ENCODE measurements around the gene CLPTM1.
"Not testable (repeated sequence)": the region's sequence is repeated elsewhere in the genome, so short reads cannot be mapped to it uniquely, and the experiment has no call there.

The CLPTM1 gene

DNA sequence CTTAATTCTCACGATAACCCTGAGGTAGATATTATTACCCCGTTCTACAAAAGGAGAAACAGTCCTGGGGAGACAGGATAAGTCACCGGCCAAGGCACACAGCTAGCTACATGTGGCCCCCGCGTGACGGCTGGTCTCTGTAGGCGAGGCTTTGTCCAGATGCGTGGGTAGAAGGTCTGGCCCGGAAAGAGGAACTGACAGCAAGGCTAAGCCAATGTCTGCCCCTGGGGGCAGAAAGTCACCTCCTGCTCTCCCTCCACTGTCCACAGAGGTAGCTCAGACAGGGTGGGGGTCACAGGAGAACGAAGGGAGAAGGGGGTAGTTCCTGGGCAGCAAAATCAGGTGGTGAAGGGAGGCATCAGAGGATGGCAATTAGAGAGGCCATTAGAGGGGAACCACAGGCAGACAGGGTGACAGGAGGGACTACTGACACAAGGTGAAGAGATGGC, 11.4 kb upstream of the CLPTM1 start:
- DNase-seq (ENCODE audit: low read depth) = no peak

GRCh38 chr19:44947041-44947581, 8.1 kb upstream of the CLPTM1 start:
- DNase-seq (ENCODE audit: low read depth) = no peak

DNA sequence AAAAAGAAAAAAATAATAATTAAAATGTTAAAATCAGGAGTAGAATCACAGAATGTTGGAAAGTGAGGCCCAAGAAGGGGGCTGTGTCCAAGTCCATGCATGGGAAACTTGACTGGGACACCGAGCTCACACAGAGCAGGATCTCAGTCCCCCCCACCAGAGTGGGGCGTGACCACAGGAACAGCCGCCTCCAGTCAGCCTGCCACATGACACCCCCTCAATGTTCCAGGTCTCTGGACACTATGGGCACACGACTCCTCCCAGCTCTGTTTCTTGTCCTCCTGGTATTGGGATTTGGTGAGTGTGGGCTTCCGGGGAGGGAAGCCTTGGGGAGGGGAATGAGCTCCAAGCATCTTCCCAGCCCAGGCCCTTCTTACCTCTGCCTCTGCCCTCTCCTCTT, 6.9 kb upstream of the CLPTM1 start:
- no peak for DNase-seq (ENCODE audit: low read depth)

GRCh38 chr19:44948763-44949374, 6.3 kb upstream of the CLPTM1 start:
- no peak for DNase-seq (ENCODE audit: low read depth)

- no peak for DNase-seq (ENCODE audit: low read depth)
Measured at GRCh38 chr19:44949550-44949949, 5.6 kb upstream of the CLPTM1 start.

- peak; percentile 62 for DNase-seq (ENCODE audit: low read depth)
Measured at GRCh38 chr19:44951179-44952159, 3.7 kb upstream of the CLPTM1 start.

DNA sequence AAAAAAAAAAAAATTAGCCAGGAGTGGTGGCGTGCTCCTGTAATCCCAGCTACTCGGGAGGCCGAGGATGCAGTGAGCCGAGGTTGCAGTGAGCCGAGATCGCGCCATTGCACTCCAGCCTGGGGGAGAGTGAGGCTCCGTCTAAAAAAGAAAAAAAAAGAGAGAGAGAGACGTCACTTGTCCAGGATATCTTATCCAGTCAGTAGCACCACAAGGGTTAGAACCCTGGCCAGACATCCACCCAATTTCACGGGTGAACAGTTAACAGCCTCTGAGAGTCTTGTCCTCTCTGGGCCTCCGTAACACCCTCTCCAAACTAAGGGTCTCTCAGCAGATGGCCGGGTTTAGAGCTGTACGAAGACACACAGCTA, 917 bp upstream of the CLPTM1 start:
- DNase-seq (ENCODE audit: low read depth) = no peak

DNA sequence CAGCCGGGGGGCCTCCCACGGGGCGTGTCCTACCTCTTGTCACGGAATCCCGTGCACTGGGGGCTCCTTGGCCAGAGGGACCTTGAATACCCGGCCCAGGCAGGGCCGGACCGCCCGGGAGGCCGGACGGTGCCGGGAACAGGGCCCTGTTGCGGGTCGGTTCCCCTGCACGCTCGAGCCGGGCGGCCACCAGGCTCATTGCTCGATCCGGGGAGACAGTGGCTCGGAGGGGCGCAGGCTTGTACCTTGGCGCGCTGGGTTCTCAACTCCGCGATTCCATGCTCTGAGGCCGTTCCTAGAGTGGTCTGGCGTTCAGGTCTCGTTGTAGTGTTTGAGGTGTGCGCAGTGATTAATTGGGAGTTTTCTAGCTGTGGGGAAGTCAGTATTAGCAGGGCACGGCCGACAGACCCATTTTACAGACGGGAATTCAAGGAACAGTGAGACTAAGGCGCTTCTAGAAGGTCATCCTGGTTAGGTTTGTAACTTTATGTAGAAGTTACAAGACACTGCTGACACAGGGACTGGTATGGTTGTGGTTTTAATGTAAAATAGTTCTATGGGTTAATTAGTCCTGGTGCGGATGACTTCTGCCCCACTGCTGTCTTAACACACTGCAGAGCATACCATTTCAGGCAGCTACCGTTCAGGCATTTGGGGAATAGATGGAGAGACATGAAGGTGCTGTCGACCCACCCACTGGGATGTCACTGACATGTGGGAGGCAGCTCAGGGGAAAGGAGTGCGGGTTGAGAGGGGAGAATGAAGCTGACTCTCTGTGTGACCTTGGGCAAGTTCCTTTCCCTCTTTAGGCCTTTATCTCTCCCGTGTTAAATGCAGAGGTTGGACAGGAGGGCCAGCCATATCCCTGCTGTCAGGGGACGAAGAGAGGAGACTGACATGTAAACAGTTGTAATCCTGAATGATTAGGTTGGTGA, 592 bp downstream of the CLPTM1 start:
- no peak for DNase-seq (ENCODE audit: low read depth)

DNA sequence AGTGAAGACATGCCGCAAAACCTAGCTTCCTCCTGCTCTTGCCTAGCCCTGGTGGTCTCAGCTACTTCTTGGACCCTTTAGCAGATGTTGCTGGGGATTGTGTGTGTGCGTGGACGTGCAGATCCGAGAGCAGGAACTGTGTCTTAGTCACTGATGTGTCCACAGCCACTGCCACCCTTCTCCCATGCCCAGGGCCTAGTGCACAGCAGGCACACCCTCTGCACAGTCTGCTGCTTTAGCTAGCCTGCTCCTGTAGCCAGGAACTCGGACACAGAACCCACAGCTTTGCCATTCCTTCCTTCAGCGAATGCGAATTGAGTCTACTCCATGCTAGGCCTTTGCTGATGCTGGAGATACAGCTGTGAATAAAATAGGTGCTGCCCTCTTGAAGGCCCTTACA, 2.3 kb downstream of the CLPTM1 start:
- no peak for DNase-seq (ENCODE audit: low read depth)

DNA sequence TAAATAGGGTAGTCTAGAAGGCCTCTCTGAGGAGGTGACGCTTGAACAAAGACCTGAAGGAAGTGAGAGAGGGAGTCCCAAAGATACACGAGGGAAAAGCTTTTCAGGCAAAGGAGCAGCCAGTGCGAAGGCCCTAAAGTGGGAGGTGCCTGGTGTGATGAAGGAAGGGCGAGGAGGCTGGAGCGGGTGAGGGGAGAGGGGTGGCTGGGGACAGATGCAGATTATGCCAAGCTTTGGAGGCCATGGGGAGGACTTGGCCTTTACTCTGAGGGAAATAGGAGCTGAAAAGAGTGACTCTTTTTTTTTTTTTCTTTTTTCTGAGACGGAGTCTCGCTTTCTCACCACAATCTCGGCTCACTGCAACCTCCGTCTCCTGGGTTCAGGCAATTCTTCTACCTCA, 2.9 kb downstream of the CLPTM1 start:
- no peak for DNase-seq (ENCODE audit: low read depth)

DNA sequence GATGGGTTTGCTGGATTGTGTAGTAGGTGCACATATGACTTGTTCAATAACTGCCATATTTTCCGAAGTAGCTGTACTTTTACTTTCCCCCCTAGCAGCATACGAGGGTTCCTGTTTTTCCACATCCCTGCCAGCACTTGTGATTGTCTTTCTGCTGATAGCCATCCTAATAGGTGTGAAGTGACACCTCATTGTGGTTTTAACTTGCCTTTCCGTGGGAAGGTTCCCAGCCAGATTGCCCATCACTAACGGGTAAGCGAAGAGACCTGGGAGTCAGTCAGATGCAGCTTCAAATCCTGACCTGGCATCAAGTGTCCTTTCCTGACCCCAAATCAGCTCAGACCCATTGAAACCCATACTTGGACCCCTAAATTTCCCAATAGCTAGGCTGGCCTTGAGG, 4.5 kb downstream of the CLPTM1 start:
- no peak for DNase-seq (ENCODE audit: low read depth)

- no peak for DNase-seq (ENCODE audit: low read depth)
Measured at GRCh38 chr19:44960906-44961728, 5.9 kb downstream of the CLPTM1 start.

DNA sequence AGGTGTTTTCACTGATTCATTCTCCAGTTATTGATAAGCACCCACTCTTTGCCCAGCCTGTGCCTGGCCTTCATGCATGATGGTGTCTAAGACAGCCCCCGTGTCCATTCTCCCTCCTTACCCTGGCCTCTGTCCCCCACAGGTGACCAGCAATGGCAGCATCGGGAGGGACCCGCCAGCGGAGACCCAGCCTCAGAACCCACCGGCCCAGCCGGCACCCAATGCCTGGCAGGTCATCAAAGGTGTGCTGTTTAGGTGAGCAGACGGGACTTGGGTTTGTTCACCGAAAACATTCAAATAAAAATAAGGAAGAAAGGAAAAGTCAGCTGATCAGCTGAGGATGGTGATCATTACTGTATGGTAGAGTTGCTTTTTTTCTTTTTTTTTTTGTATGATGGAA, 6.6 kb downstream of the CLPTM1 start:
- DNase-seq (ENCODE audit: low read depth) = no peak

DNA sequence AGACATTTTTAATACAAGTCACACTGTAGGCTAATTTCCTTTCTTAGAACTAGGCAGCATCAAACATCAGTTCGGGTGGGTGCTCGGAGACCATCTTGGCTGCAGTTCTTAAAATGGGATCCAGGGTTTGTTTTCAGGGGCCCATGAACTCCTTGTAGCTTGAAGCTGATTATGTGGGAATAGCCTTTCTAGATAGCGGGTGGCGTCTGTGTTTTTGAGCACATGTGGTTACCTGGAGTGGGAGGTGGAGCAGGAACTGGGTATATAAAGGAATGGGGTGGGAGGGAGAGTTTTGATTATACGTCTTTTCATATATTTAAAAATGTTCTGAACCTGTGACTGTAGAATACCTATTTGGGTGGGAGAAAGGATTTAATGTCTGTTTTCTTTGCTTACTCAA, 12.9 kb downstream of the CLPTM1 start:
- no peak for DNase-seq (ENCODE audit: low read depth)

DNA sequence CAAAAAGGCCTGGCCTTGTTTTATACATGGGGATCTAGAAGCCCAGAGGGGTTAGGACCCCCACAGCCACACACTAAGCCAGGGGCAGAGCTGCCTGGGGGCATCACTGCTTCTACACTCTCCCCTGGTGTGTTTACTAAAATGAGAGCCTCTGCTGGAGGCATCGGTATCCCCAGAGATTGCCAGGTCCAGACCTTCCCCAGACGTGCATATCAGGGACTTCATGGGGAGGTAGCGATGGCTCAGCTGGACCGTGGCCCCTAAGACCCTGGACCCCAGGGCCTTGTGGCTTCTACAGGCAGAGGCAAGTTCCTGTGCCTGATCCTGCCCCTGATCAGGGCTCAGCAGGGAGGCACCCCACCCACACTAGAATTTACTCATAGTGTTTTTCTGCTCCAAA, 13.5 kb downstream of the CLPTM1 start:
- DNase-seq (ENCODE audit: low read depth) = no peak

GRCh38 chr19:44969437-44969836, 14.3 kb downstream of the CLPTM1 start:
- no peak for DNase-seq (ENCODE audit: low read depth)

- DNase-seq (ENCODE audit: low read depth) = not testable (repeated sequence)
Measured at GRCh38 chr19:44971451-44971850, 16.3 kb downstream of the CLPTM1 start.

GRCh38 chr19:44972802-44973201, 17.6 kb downstream of the CLPTM1 start:
- DNase-seq (ENCODE audit: low read depth) = no peak

- DNase-seq (ENCODE audit: low read depth) = no peak
Measured at GRCh38 chr19:44973982-44974735, 19.0 kb downstream of the CLPTM1 start.

DNA sequence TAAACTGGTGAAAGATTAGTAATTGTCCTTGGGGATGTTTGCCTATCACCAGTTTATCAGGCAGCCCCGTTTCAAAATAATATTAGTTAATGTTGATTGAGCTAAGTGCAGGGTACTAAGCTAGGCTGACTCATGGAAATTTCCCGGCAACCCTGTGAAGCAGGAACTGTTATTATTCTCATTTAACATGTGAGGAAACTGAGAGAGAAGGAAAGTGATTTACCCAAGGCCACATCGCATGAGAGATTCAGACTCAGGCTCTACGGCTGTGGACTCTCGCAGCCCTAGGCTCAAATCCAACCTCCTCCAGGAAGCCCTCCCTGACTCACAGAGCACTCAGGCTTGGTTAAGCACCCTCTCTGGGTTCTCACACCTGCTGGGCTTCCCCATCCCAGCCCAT, 19.7 kb downstream of the CLPTM1 start:
- no peak for DNase-seq (ENCODE audit: low read depth)

Measured in stromal cell of bone marrow (primary cell).